ENCODE results near the gene ZNF664. TPM values are rescaled to one million over a fixed set of nuclear protein-coding genes. Genes with fewer than 3 reads are reported as not detected.

Gene ZNF664
- total RNA-seq, 4 donors from 2014 or later = 53.7 to 78.0 (median 73.3) TPM

DNA sequence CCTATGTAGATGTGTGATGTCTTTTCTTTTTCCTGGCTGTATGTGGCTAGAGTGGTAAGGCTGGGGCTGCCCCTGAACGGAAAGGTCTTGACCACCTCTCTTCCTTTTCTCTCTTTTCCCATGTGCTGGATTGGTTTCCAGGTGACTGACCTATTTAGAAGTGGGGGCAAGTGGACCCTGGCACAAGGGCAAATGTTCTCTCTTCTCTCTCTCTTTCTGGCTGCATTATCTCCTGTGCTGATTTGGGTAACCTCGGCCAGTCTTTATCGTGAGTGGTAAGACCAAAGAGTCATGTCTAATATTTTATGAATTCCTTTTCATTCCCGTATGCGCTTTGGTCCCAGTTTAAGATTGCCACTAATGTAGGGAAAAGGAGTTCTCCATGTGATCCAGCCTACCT is 16.2 kb downstream of the ZNF664 start:
- peaks cover 0 to 48% (median 9%) of the 10 kb centered on the region in 4 donors for H3K4me1 ChIP-seq
- no peak for DNase-seq (ENCODE audit: low spot score in 2 of 2)
- peaks cover 0 to 55% (median 0%) of the 10 kb centered on the region in 3 donors for H3K36me3 ChIP-seq
- no peaks in the 10 kb centered on the region for H3K9me3 ChIP-seq
- no peak overlapping the region for H3K27ac ChIP-seq
- WGBS, 2 donors = 95 to 98% methylated on average over 5 of the region's 5 CpGs
- no peak for TF ChIP-seq POLR2A (IDR thresholded peaks at IDR 0.05)
- TF ChIP-seq, protein P1, sequence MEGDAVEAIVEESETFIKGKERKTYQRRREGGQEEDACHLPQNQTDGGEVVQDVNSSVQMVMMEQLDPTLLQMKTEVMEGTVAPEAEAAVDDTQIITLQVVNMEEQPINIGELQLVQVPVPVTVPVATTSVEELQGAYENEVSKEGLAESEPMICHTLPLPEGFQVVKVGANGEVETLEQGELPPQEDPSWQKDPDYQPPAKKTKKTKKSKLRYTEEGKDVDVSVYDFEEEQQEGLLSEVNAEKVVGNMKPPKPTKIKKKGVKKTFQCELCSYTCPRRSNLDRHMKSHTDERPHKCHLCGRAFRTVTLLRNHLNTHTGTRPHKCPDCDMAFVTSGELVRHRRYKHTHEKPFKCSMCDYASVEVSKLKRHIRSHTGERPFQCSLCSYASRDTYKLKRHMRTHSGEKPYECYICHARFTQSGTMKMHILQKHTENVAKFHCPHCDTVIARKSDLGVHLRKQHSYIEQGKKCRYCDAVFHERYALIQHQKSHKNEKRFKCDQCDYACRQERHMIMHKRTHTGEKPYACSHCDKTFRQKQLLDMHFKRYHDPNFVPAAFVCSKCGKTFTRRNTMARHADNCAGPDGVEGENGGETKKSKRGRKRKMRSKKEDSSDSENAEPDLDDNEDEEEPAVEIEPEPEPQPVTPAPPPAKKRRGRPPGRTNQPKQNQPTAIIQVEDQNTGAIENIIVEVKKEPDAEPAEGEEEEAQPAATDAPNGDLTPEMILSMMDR (IDR thresholded peaks at IDR 0.05) = no peak
- TF ChIP-seq EP300 (IDR thresholded peaks at IDR 0.05) = no peak
- H3K27me3 ChIP-seq = no peaks in the 10 kb centered on the region
- no peak overlapping the region for H3K4me3 ChIP-seq

DNA sequence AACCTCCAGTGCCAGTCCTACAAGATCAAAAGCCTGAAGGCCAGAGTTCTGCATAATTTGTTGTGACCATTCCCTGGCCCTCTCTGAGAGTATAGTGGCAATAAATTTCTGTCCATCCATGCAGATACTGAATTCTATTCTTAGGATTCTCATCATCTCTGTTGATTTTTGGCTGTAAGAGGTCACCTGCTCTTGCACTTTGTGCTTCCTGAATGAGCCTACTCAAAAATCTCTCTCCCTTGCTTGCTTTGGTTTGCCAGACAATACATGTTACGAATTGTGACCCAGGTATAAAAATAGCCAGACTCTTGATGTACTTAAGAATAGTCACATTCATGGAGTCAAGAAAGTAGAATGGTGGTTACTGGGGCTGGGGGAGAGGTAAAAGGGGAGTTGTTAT is 16.7 kb downstream of the ZNF664 start:
- H3K36me3 ChIP-seq = peaks cover 0 to 55% (median 0%) of the 10 kb centered on the region in 3 donors

DNA sequence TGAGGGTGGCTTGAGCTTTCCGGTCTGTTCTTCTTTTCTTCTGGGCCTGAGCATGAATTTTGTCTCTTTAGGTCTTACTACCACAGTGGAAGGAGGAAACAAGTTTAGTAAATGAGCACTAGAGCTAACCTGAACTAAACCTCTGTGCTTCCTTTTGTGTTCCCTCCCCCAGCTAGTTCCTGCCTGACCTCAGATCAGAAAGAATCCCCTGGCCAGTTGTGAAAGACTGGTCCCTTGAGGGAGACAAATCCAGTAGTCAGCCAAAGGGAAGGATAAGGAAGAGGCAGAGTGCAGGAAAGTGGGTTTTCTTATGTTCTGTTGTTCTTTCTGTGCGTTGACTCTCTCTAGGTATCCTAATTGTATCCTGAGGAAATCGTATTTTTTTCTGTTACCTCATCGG is 17.5 kb downstream of the ZNF664 start:
- Histone ChIP-seq H3K4me1 (peaks cover 0 to 49% (median 11%) of the 10 kb centered on the region in 4 donors), H3K4me3 (no peak overlapping the region), H3K36me3 (peaks cover 0 to 55% (median 0%) of the 10 kb centered on the region in 3 donors), H3K27ac (peak overlapping the region in 1 of 4 donors; percentile 31), H3K9me3 (no peaks in the 10 kb centered on the region), H3K27me3 (no peaks in the 10 kb centered on the region)
- TF ChIP-seq, protein P1 (IDR thresholded peaks at IDR 0.05) = no peak
- TF ChIP-seq EP300 (IDR thresholded peaks at IDR 0.05) = peak in 1 of 2 donors; percentile 27
- WGBS, 2 donors = 59 to 71% methylated on average over 4 of the region's 4 CpGs
- no peak for DNase-seq (ENCODE audit: low spot score in 2 of 2)

More for the DNA sequence above, 16.7 kb downstream of the ZNF664 start:
- Histone ChIP-seq H3K27me3 (no peaks in the 10 kb centered on the region), H3K9me3 (no peaks in the 10 kb centered on the region), H3K27ac (no peak overlapping the region), H3K4me1 (peaks cover 0 to 48% (median 7%) of the 10 kb centered on the region in 4 donors), H3K4me3 (no peak overlapping the region)
- DNase-seq (ENCODE audit: low spot score in 2 of 2) = no peak
- TF ChIP-seq, protein P1 (IDR thresholded peaks at IDR 0.05) = no peak
- TF ChIP-seq POLR2A (IDR thresholded peaks at IDR 0.05) (no peak), EP300 (IDR thresholded peaks at IDR 0.05) (no peak)
- WGBS, 2 donors = 92 to 97% methylated on average over 1 of the region's 1 CpG

DNA sequence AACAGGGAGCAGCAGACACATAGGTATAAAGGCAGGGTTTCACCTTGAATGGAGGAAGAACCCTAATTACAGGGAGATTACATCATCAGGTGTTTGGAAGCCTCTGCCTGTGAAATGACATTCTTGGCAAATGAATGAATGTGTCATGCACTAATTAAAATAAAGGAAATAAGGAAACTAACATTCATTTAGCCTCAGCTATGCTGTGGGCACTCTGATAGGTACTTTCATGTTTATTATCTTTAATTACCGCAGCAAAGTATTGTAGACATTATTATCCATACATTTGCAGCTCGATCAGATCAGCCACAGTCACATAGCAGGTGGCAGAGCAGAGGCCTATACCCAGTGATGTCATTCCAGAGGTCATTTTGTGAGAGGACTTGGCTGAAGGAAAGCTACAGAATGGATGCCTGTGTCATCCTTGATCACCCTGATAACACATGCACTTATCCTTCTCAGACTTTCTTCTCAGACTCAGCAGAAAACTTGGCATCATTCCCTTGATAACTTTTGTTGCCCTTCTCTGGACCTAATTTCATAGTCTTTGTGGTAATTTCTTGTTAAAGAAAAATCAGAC is 18.4 kb downstream of the ZNF664 start:
- H3K27ac ChIP-seq = no peak overlapping the region
- H3K4me3 ChIP-seq = no peak overlapping the region
- no peaks in the 10 kb centered on the region for H3K9me3 ChIP-seq
- peaks cover 0 to 46% (median 15%) of the 10 kb centered on the region in 4 donors for H3K4me1 ChIP-seq
- no peak for TF ChIP-seq EP300 (IDR thresholded peaks at IDR 0.05)
- TF ChIP-seq, protein P1 (IDR thresholded peaks at IDR 0.05) = no peak
- no peak for TF ChIP-seq POLR2A (IDR thresholded peaks at IDR 0.05)
- peaks cover 0 to 55% (median 0%) of the 10 kb centered on the region in 3 donors for H3K36me3 ChIP-seq
- 82 to 90% methylated on average over 2 of the region's 2 CpGs for WGBS, 2 donors
- DNase-seq (ENCODE audit: low spot score in 2 of 2) = no peak
- no peaks in the 10 kb centered on the region for H3K27me3 ChIP-seq

DNA sequence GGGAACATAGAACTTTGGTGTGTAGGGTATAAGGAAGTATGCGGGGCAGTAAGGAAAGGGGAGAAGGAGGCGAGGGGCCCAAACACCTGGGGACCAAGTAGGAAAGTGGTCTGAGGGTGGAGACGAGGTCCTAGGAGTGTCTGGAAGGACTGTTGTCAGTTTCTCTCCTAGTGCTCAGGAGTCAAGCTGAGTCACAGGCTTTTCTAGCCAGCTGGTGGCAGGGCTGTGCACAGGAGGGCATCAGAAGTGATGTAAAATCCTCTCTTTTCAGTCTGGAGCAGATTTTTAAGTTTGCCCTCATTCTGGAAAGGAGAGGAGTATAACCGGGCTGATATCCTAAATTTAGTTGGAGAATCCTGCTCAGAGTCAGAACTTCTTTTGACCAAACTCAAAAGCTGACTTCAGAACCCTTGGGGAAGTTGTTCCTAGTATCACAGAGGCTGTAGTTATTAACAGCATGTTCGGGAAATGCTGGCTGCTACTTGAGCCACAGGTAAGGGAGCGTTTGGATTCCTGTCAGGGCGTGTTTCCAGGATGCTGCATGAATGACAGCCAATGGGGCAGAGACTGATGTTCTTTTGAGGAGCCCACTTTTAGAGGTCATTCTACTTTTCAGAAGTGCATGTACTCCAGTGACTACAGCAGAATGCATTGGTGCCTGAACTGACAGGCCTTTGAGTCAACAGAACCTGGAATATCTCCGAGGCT is 19.3 kb downstream of the ZNF664 start:
- WGBS, 2 donors = 90 to 93% methylated on average over 8 of the region's 8 CpGs
- TF ChIP-seq, protein P1 (IDR thresholded peaks at IDR 0.05) = no peak
- TF ChIP-seq EP300 (IDR thresholded peaks at IDR 0.05) (no peak), POLR2A (IDR thresholded peaks at IDR 0.05) (no peak)
- Histone ChIP-seq H3K9me3 (no peaks in the 10 kb centered on the region), H3K36me3 (peaks cover 0 to 55% (median 0%) of the 10 kb centered on the region in 3 donors), H3K4me1 (peaks cover 0 to 48% (median 11%) of the 10 kb centered on the region in 4 donors), H3K4me3 (no peak overlapping the region), H3K27me3 (no peaks in the 10 kb centered on the region), H3K27ac (no peak overlapping the region)
- no peak for DNase-seq (ENCODE audit: low spot score in 2 of 2)

Data from tibial nerve (tissue), 4 donors.